HG03175 (cell line): Measurements from ENCODE around the gene BCL11A.
"Not testable (repeated sequence)": the region's sequence is repeated elsewhere in the genome, so short reads cannot be mapped to it uniquely, and the experiment has no call there.

ENCODE experiments used
- ATAC-seq: cut with Tn5 transposase; IDR thresholded peaks from one replicate; pipeline ENCODE4 v1.9.1; 2021; ENCODE audit warnings: mild to moderate bottlenecking, moderate library complexity; ENCODE audit not compliant: unreplicated experiment

Gene BCL11A

GRCh38 chr2:60440079-60440766 is 113.2 kb downstream of the BCL11A start:
- ATAC-seq: peak; percentile 23

- ATAC-seq: peak; percentile 99
These were observed 114.1 kb downstream of the BCL11A start for GRCh38 chr2:60439219-60439974.

GRCh38 chr2:60438653-60439052 is 114.8 kb downstream of the BCL11A start:
- ATAC-seq: no peak

GRCh38 chr2:60438131-60438530 is 115.3 kb downstream of the BCL11A start:
- ATAC-seq: no peak

GRCh38 chr2:60437080-60437696 is 116.3 kb downstream of the BCL11A start:
- no peak for ATAC-seq

GRCh38 chr2:60433018-60433596 is 120.3 kb downstream of the BCL11A start:
- ATAC-seq: no peak

- no peak for ATAC-seq
These were observed 121.3 kb downstream of the BCL11A start for GRCh38 chr2:60432035-60432601.

GRCh38 chr2:60429681-60430080 is 123.8 kb downstream of the BCL11A start:
- no peak for ATAC-seq

- ATAC-seq: no peak
These were observed 126.6 kb downstream of the BCL11A start for GRCh38 chr2:60426880-60427279.

- no peak for ATAC-seq
These were observed 127.1 kb downstream of the BCL11A start for GRCh38 chr2:60426341-60426740.

GRCh38 chr2:60424233-60424632 is 129.2 kb downstream of the BCL11A start:
- no peak for ATAC-seq

GRCh38 chr2:60423505-60423904 is 129.9 kb downstream of the BCL11A start:
- no peak for ATAC-seq

GRCh38 chr2:60422826-60423483 is 130.5 kb downstream of the BCL11A start:
- ATAC-seq: no peak

- not testable (repeated sequence) for ATAC-seq
These were observed 136.2 kb downstream of the BCL11A start for GRCh38 chr2:60417210-60417609.

- ATAC-seq: no peak
These were observed 137.0 kb downstream of the BCL11A start for GRCh38 chr2:60416221-60417008.

- no peak for ATAC-seq
These were observed 137.6 kb downstream of the BCL11A start for GRCh38 chr2:60415814-60416213.

GRCh38 chr2:60414495-60415138 is 138.8 kb downstream of the BCL11A start:
- ATAC-seq: no peak

- ATAC-seq: peak; percentile 83
These were observed 139.7 kb downstream of the BCL11A start for GRCh38 chr2:60413814-60414168.

- peak; percentile 5 for ATAC-seq
These were observed 140.2 kb downstream of the BCL11A start for GRCh38 chr2:60413069-60413813.
